Astrocyte of the spinal cord (primary cell): ENCODE data around the gene PIK3CA.
A peak's percentile ranks its signal among the peaks of the same experiment; 100 is the strongest.
"Not testable (repeated sequence)": the region's sequence is repeated elsewhere in the genome, so short reads cannot be mapped to it uniquely, and the experiment has no call there.

Experiments
- DNase-seq: peaks from one replicate; pipeline ENCODE4 v3.0.0; 2011; ENCODE audit warnings: low read depth, low spot score
- H3K4me3 ChIP-seq: 2 replicates; pipeline ENCODE4 v1.5.1; 2011; ENCODE audit warnings: low read depth, mild to moderate bottlenecking, low read length, moderate library complexity
- CTCF ChIP-seq: IDR thresholded peaks from 2 replicates; pipeline ENCODE4 v1.5.1; 2012; ENCODE audit warnings: low read depth, mild to moderate bottlenecking, low read length, inconsistent platforms
- in situ Hi-C: cut with HindIII; loops from 2 replicates; pipeline ENCODE4 v1.10.0; 2017; ENCODE audit warnings: low sequenced_read_pairs

Gene PIK3CA

DNA sequence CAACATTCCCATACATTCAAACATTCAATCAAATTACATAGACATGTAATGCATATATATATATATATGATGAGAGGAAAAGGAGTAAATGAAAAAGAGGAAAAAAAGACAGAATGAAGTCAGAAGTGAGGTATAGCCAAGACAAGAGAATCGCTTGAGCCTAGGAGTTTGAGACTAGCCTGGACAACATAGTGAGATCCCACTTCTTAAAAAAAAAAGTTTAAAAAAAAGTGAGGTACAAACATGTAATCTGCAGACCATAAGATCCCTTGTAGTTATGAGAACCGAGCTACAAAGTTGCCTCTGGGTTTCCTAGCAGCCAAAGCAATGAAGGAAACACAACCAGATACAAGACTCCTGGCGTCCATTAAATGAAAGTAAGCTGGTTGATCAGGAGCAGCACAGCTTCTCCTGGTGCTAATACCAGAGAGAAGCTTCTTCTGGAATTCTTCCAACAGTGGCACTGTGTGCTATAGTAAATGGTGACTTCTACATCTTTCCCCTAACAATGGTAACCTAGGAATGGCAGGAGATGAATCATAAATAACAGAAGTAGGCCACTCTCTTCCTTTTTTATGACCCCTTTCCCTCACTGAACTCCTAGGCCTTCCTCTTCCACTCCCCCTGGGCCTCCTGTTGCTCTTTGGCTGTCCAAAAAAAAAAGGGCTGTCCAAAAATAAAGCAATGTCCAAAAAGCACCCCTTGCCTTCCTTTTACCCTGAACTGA, 99.3 kb downstream of the PIK3CA start:
- TF ChIP-seq CTCF, result no peak
- in situ Hi-C loops, result no loop called here
- no peak overlapping the region for H3K4me3 ChIP-seq

GRCh38 chr3:179250803-179251476, 102.8 kb downstream of the PIK3CA start, which contains the start of gene KCNMB3:
KCNMB3 (minus strand) TSS chr3:179251114; CDS start chr3:179250990, 124 bp downstream.
- in situ Hi-C loops, result no loop called here
- no peak within 1 kb of the TSS for H3K4me3 ChIP-seq
- no peak for TF ChIP-seq CTCF
- DNase-seq, result no peak

More for the DNA sequence above, 99.3 kb downstream of the PIK3CA start:
- DNase-seq, result no peak

DNA sequence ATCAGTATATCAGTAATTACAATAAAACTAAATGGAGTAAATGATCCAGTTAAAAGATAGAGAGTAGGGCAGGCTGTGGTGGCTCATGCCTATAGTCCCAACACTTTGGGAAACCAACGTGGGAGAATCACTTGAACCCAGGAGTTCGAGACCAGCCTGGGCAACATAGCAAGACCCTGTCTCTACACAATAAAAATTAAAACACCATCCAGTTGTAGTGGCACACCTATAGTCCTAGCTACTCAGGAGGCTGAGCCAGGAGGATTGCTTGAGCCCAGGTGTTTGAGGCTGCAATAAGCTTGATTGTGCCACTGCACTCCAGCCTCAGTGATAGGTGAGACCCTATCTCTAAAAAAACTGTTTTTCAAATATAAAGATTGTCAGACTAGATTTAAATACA, 108.7 kb downstream of the PIK3CA start:
- in situ Hi-C loops, result no loop called here
- no peak for DNase-seq

GRCh38 chr3:179257742-179258141, 109.6 kb downstream of the PIK3CA start:
- DNase-seq, H3K4me3 ChIP-seq, in situ Hi-C loops: not testable (repeated sequence)

More for the DNA sequence above, 108.7 kb downstream of the PIK3CA start:
- TF ChIP-seq CTCF, result no peak
- H3K4me3 ChIP-seq, result no peak overlapping the region

DNA sequence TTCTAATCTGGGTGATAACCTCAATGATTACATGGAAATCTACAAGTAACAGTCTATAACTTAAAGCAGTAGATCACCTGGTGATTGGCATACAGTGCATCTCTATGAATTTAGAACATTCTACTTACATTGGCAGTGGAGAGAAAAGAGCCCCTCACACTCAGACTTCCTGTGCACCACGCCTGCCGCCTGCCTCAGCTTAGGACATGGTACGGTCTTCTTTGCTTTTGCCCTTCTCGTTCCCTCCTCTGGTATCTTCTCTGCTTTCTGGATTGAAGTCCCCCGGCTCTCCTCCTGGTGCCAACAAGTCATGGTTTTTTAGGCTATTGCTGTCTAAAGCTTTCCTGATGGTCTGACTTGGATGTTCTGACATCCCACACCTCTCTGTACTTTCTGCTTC, 110.7 kb downstream of the PIK3CA start:
- in situ Hi-C loops, result no loop called here
- TF ChIP-seq CTCF, result no peak
- DNase-seq, result no peak
- no peak overlapping the region for H3K4me3 ChIP-seq

- in situ Hi-C loops, DNase-seq, H3K4me3 ChIP-seq: not testable (repeated sequence)
Observed at GRCh38 chr3:179259959-179260756, 112.0 kb downstream of the PIK3CA start.

- in situ Hi-C loops, result no loop called here
- TF ChIP-seq CTCF, result no peak
- DNase-seq, result peak; percentile 57
- H3K4me3 ChIP-seq, result peak overlapping the region; percentile 48
Observed at GRCh38 chr3:179260949-179261765, 113.0 kb downstream of the PIK3CA start.
